ENCODE results near the gene NODAL. TPM values are rescaled to one million over a fixed set of nuclear protein-coding genes. Genes with fewer than 3 reads are reported as not detected.
A peak's percentile ranks its signal among the peaks of the same experiment; 100 is the strongest.

The NODAL gene
- total and polyA plus RNA-seq, 3 donors from 2014 or later = 0.43 to 5.2 (median 3.0) TPM

DNA sequence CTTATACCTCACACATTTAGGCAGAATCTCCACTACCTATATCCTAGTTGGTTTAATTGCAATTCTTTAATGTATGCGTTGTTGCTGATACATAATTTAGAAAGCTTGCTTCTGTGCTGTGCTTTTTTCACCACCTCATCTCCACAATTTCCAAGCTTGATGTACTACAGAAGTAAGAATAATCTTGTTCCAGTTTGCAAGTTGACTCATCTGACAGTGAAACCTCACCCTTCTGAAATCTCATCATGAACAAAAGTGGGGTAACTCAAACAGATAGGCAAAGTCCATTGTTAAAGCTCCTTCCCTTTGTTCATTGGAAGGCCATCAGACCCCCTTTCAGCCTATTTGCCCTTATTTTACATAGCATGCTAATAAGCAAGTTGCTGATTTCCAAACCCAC lies 23.9 kb downstream of the NODAL start:
- no peak overlapping the region for H3K27ac ChIP-seq
- H3K4me3 ChIP-seq = no peak overlapping the region
- no peaks in the 10 kb centered on the region for H3K9me3 ChIP-seq
- no peaks in the 10 kb centered on the region for H3K36me3 ChIP-seq (ENCODE audit: low read depth, missing control alignments)
- intact Hi-C loops (cut with DNase I; ENCODE audit: low total_unique reads) = no loop called here
- no peaks in the 10 kb centered on the region for H3K27me3 ChIP-seq
- WGBS, 2 donors = 91 to 96% methylated on average over 1 of the region's 1 CpG
- no peaks in the 10 kb centered on the region for H3K4me1 ChIP-seq
- no peak for TF ChIP-seq POLR2A (IDR thresholded peaks at IDR 0.05)
- TF ChIP-seq, protein P1, sequence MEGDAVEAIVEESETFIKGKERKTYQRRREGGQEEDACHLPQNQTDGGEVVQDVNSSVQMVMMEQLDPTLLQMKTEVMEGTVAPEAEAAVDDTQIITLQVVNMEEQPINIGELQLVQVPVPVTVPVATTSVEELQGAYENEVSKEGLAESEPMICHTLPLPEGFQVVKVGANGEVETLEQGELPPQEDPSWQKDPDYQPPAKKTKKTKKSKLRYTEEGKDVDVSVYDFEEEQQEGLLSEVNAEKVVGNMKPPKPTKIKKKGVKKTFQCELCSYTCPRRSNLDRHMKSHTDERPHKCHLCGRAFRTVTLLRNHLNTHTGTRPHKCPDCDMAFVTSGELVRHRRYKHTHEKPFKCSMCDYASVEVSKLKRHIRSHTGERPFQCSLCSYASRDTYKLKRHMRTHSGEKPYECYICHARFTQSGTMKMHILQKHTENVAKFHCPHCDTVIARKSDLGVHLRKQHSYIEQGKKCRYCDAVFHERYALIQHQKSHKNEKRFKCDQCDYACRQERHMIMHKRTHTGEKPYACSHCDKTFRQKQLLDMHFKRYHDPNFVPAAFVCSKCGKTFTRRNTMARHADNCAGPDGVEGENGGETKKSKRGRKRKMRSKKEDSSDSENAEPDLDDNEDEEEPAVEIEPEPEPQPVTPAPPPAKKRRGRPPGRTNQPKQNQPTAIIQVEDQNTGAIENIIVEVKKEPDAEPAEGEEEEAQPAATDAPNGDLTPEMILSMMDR (IDR thresholded peaks at IDR 0.05) = no peak
- no peak for DNase-seq

DNA sequence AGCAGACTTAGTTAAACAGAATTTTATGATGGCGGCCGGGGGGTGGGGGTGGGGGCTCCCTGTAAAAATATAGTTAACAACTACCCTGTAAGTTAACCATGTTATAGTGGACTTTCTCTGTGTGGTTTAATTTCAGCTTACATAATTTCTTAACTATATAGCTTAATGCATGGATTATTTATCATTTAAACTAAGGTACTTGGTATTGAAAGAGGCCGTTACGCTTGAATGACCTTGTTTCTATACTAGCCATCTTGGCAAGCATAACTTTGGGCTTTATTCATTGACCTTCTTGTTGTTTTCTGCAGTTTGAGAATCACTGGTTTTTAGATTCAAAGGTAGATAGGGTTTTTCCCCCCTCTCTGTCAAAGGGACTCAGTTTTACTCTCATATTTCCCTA lies 29.1 kb downstream of the NODAL start:
- WGBS, 2 donors = 86% methylated on average over 4 of the region's 4 CpGs
- Histone ChIP-seq H3K4me1 (peaks cover 16% of the 10 kb centered on the region), H3K27me3 (no peaks in the 10 kb centered on the region), H3K9me3 (no peaks in the 10 kb centered on the region), H3K27ac (no peak overlapping the region), H3K36me3 (ENCODE audit: low read depth, missing control alignments) (no peaks in the 10 kb centered on the region), H3K4me3 (no peak overlapping the region)
- intact Hi-C loops (cut with DNase I; ENCODE audit: low total_unique reads) = no loop called here
- TF ChIP-seq POLR2A (IDR thresholded peaks at IDR 0.05) = no peak
- TF ChIP-seq, protein P1 (IDR thresholded peaks at IDR 0.05) = no peak
- no peak for DNase-seq

DNA sequence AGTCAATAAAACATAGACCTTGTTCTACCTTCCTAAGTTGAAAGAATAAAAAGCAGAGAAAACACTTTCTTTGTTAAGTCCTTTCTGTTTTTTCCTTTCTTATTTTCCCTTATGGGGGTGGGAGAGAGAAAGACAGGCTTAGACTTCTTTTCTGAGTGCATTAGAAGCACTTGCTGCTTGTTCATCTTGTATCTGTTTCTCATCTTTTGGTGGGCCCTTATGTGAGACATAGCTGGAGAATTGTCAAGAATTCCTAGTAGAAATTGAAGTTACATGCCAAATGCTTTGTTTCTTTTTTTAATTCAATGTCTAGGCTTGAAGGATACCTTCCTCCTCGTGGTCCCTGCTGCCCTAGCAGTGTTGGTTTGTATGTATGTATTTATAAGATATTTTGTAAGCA lies 30.9 kb downstream of the NODAL start:
- no peak for TF ChIP-seq POLR2A (IDR thresholded peaks at IDR 0.05)
- TF ChIP-seq, protein P1 (IDR thresholded peaks at IDR 0.05) = no peak
- Histone ChIP-seq H3K4me3 (no peak overlapping the region), H3K9me3 (no peaks in the 10 kb centered on the region), H3K36me3 (ENCODE audit: low read depth, missing control alignments) (no peaks in the 10 kb centered on the region), H3K27me3 (no peaks in the 10 kb centered on the region), H3K4me1 (peaks cover 29% of the 10 kb centered on the region), H3K27ac (no peak overlapping the region)
- DNase-seq = no peak
- 26 to 43% methylated on average over 1 of the region's 1 CpG for WGBS, 2 donors
- intact Hi-C loops (cut with DNase I; ENCODE audit: low total_unique reads) = no loop called here

DNA sequence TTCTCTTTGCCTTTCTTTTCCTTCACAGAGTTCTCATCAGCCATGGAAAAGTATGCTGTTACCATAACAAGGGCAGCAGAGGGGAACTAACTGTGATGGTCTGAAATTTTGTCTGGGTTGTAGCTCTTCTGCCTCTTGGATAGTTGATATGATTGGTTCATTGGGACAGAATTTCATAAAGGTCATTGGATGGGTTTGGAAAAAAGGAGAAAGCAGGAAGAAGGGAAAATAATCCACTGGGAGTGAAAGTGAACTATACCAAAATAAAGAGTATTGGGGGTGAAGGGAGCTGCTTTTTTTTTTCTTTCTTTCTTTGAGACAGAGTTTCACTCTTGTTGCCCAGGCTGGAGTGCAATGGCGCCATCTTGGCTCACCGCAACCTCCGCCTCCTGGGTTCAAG lies 31.7 kb downstream of the NODAL start:
- peaks cover 30% of the 10 kb centered on the region for H3K4me1 ChIP-seq
- H3K27me3 ChIP-seq = no peaks in the 10 kb centered on the region
- no peak for TF ChIP-seq POLR2A (IDR thresholded peaks at IDR 0.05)
- 90 to 93% methylated on average over 3 of the region's 3 CpGs for WGBS, 2 donors
- DNase-seq = no peak
- intact Hi-C loops (cut with DNase I; ENCODE audit: low total_unique reads) = no loop called here
- no peak overlapping the region for H3K27ac ChIP-seq
- H3K9me3 ChIP-seq = no peaks in the 10 kb centered on the region
- no peak overlapping the region for H3K4me3 ChIP-seq
- no peaks in the 10 kb centered on the region for H3K36me3 ChIP-seq (ENCODE audit: low read depth, missing control alignments)

DNA sequence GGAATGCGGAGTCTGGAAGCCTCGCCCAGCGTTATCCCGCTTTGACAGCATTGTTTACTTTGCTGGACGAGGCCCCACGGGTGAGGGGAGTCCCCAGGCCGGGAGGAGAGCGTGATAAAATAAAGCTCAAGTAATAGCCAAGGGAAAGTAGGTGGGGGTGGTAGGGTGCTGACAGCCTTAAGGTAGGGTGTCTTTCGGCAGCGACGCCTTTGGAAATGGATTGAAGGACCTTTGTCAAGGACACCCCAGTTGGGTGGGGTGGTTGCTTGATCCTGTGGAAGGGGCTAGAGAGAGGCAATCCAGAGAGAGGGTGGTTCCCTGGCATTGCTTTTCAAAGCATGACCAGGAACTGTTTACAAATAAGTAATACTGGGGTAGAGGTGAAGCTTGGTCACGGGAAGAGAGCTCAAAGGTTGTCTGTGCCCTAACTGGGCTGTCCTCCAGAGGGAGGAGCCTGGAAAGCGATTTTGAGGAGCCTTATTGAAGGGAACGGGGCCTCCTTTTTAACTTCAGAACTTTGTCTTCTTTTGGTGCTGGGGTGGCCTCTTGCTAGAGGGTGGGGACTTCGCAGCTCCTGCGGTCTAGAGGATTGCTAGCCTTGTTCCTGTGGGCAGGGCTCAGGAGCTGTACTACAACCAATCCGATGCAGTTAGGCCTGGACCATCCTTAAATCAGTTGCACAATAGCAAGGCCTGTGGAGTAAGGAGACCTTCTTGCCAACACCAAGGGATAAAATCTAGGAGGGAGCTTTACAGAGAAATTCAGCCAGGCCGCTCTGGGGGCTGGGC lies 36.2 kb downstream of the NODAL start:
- H3K36me3 ChIP-seq (ENCODE audit: low read depth, missing control alignments) = no peaks in the 10 kb centered on the region
- peak overlapping the region; percentile 93 for H3K4me3 ChIP-seq
- H3K9me3 ChIP-seq = no peaks in the 10 kb centered on the region
- H3K27ac ChIP-seq = peak overlapping the region; percentile 91 to 95
- peaks cover 22% of the 10 kb centered on the region for H3K4me1 ChIP-seq
- TF ChIP-seq, protein P1 (IDR thresholded peaks at IDR 0.05) = no peak
- TF ChIP-seq POLR2A (IDR thresholded peaks at IDR 0.05) = no peak
- intact Hi-C loops (cut with DNase I; ENCODE audit: low total_unique reads) = no loop called here
- WGBS, 2 donors = 0 to 1% methylated on average over 15 to 18 of the region's 18 CpGs
- no peaks in the 10 kb centered on the region for H3K27me3 ChIP-seq
- peak; percentile 92 for DNase-seq
